ENCODE results near the gene ATP13A5. TPM values are rescaled to one million over a fixed set of nuclear protein-coding genes. Genes with fewer than 3 reads are reported as not detected.

ATP13A5 gene
- total and polyA plus RNA-seq, 2 experiments from 2014 or later: not detected

DNA sequence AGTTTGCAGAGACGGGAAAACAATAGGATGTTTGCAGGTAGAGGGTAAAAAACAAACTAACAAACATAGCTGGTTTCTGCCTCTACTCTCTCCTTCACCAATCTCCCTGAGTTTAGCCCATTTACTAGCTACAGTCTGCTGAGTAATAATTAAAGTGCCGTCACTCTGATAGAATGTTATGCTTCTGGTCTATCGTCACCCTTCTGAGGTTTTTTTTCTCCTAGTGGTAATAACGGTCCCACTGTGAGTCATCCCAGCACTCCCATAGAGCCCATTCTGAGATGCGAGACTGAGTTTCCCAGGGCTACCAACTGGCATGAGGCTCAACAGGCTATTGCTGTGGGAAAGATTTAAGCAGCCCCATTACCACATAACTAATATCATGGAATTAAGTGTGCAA is 81.1 kb downstream of the ATP13A5 start:
- Histone ChIP-seq H3K4me2 (ENCODE audit: unreplicated experiment) (no peak overlapping the region), H4K20me1 (ENCODE audit: insufficient read depth) (no peaks in the 10 kb centered on the region), H3K9me2 (ENCODE audit: insufficient read depth) (no peaks in the 10 kb centered on the region), H3K27me3 (replicated peaks; ENCODE audit: insufficient read depth) (no peaks in the 10 kb centered on the region), H3K9me3 (ENCODE audit: low read depth) (no peaks in the 10 kb centered on the region), H3F3A (ENCODE audit: insufficient read depth) (no peaks in the 10 kb centered on the region), H3K9ac (no peak overlapping the region), H2AFZ (no peak overlapping the region), H3K4me3 (no peak overlapping the region), H3K79me2 (ENCODE audit: insufficient read depth) (no peaks in the 10 kb centered on the region), H3K36me3 (ENCODE audit: low read depth) (no peaks in the 10 kb centered on the region), H3K4me1 (ENCODE audit: insufficient read depth) (no peaks in the 10 kb centered on the region), H3K27ac (no peak overlapping the region)
- TF ChIP-seq EZH2phosphoT487 (IDR thresholded peaks at IDR 0.05; ENCODE audit: insufficient read depth, low read depth) (no peak), EZH2 (IDR thresholded peaks at IDR 0.05; ENCODE audit: insufficient read depth, poor library complexity, severe bottlenecking) (no peak)
- DNase-seq: peak; percentile 7
- WGBS, 2 experiments (ENCODE audit: low coverage in 1 of 2, low lambda C conversion rate in 2 of 2, missing lambda C conversion rate in 2 of 2): 41 to 48% methylated on average over 5 of the region's 5 CpGs
- in situ Hi-C loops (cut with MboI): no loop called here

DNA sequence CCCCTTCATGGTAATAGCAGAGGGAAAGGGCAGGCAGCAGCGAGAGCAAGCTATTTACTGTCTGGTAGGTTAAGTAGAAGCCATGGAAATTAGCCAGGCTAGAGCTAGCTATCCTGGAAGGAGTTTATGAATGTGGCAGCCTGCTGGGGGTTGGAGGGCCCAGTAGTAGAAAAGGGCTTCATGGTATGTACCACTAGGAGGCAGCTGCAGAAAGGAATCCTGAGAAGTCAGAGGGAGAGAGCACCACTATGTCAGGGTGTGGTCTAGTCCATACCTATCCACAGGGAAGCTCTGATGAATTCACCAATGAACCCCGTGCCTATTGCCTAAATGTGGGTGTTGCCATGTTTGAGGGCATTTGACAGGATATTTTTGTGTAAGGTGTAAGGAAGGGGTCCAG is 82.6 kb downstream of the ATP13A5 start:
- in situ Hi-C loops (cut with MboI): no loop called here
- TF ChIP-seq EZH2 (IDR thresholded peaks at IDR 0.05; ENCODE audit: insufficient read depth, poor library complexity, severe bottlenecking): no peak
- no peak for TF ChIP-seq EZH2phosphoT487 (IDR thresholded peaks at IDR 0.05; ENCODE audit: insufficient read depth, low read depth)

DNA sequence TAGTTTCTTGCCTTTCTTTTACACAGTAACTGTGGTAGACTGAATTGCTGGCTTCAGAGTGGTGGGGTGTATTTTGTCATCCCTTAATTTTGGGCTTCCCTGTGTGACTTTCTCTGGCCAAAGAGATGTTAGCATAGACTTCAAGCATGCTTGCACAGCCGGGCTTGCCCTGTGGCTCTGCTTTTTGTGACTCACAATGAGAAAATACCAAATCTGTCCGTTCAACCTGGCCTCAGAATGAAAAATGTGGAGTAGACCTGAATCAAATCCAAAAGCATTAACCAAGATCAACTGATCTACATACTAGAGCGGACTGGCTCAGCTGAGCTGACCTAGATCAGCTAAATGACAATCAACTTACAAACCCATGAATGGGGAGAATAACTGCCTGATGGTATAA is 86.2 kb downstream of the ATP13A5 start:
- in situ Hi-C loops (cut with MboI): no loop called here
- H3F3A ChIP-seq (ENCODE audit: insufficient read depth): no peaks in the 10 kb centered on the region
- H4K20me1 ChIP-seq (ENCODE audit: insufficient read depth): no peaks in the 10 kb centered on the region
- H3K9me2 ChIP-seq (ENCODE audit: insufficient read depth): no peaks in the 10 kb centered on the region
- DNase-seq: no peak
- no peaks in the 10 kb centered on the region for H3K36me3 ChIP-seq (ENCODE audit: low read depth)
- H3K27me3 ChIP-seq (replicated peaks; ENCODE audit: insufficient read depth): no peaks in the 10 kb centered on the region
- H3K4me3 ChIP-seq: no peak overlapping the region
- H2AFZ ChIP-seq: no peak overlapping the region
- TF ChIP-seq EZH2phosphoT487 (IDR thresholded peaks at IDR 0.05; ENCODE audit: insufficient read depth, low read depth): no peak
- TF ChIP-seq EZH2 (IDR thresholded peaks at IDR 0.05; ENCODE audit: insufficient read depth, poor library complexity, severe bottlenecking): no peak
- WGBS, 2 experiments (ENCODE audit: low coverage in 1 of 2, low lambda C conversion rate in 2 of 2, missing lambda C conversion rate in 2 of 2): 15 to 23% methylated on average over 3 of the region's 3 CpGs
- H3K9me3 ChIP-seq (ENCODE audit: low read depth): no peaks in the 10 kb centered on the region
- H3K9ac ChIP-seq: no peak overlapping the region
- no peaks in the 10 kb centered on the region for H3K4me1 ChIP-seq (ENCODE audit: insufficient read depth)
- no peak overlapping the region for H3K27ac ChIP-seq
- no peaks in the 10 kb centered on the region for H3K79me2 ChIP-seq (ENCODE audit: insufficient read depth)
- no peak overlapping the region for H3K4me2 ChIP-seq (ENCODE audit: unreplicated experiment)

More for the DNA sequence above, 82.6 kb downstream of the ATP13A5 start:
- Histone ChIP-seq H3K27me3 (replicated peaks; ENCODE audit: insufficient read depth) (no peaks in the 10 kb centered on the region), H3K4me1 (ENCODE audit: insufficient read depth) (no peaks in the 10 kb centered on the region), H3K9me3 (ENCODE audit: low read depth) (no peaks in the 10 kb centered on the region), H3K9me2 (ENCODE audit: insufficient read depth) (no peaks in the 10 kb centered on the region), H3K4me3 (no peak overlapping the region), H3K4me2 (ENCODE audit: unreplicated experiment) (no peak overlapping the region), H3K36me3 (ENCODE audit: low read depth) (no peaks in the 10 kb centered on the region), H4K20me1 (ENCODE audit: insufficient read depth) (no peaks in the 10 kb centered on the region), H3K79me2 (ENCODE audit: insufficient read depth) (no peaks in the 10 kb centered on the region), H3K27ac (no peak overlapping the region), H3F3A (ENCODE audit: insufficient read depth) (no peaks in the 10 kb centered on the region), H3K9ac (no peak overlapping the region), H2AFZ (no peak overlapping the region)
- no peak for DNase-seq
- WGBS, 2 experiments (ENCODE audit: low coverage in 1 of 2, low lambda C conversion rate in 2 of 2, missing lambda C conversion rate in 2 of 2): 10 to 22% methylated on average over 2 of the region's 2 CpGs

DNA sequence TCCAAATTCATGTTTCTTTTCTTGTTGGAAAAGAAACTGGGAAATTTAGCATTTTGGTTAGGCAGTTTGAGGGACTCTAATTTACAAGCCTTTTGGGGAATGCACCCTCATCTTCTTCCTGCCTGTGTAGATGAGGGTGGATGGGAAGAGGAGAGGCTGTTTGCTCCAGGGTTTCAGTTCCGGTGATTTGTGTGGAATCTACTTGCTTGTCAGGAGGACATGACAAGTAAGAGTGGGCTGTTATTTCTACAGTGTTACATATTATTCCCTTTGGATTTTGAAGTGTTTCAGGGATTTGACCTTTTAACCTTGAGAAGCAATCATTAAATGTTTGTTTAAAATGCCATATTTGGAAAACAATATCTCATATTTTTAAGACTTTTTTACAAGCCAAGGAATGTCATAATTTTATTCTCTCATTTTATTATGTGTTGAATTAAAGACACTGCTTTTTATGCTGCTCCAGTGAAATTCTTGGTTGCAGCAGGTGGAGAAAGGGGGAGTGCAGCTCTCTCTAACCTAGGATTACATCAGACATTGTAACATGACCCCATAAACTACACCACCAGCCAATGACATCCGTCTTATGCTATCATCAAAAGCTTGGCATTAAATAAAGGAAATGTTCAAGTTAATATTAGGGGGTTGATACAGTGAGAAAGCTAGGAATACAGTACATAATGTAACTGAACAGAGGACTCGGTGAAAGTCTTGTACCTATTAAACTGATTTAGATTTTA is 107.3 kb downstream of the ATP13A5 start:
- Histone ChIP-seq H3K9ac (no peak overlapping the region), H2AFZ (no peak overlapping the region), H3K9me2 (ENCODE audit: insufficient read depth) (no peaks in the 10 kb centered on the region), H3K4me1 (ENCODE audit: insufficient read depth) (no peaks in the 10 kb centered on the region), H4K20me1 (ENCODE audit: insufficient read depth) (no peaks in the 10 kb centered on the region), H3F3A (ENCODE audit: insufficient read depth) (no peaks in the 10 kb centered on the region), H3K4me2 (ENCODE audit: unreplicated experiment) (no peak overlapping the region), H3K4me3 (no peak overlapping the region), H3K79me2 (ENCODE audit: insufficient read depth) (no peaks in the 10 kb centered on the region), H3K27me3 (replicated peaks; ENCODE audit: insufficient read depth) (no peaks in the 10 kb centered on the region), H3K9me3 (ENCODE audit: low read depth) (no peaks in the 10 kb centered on the region), H3K27ac (no peak overlapping the region), H3K36me3 (ENCODE audit: low read depth) (no peaks in the 10 kb centered on the region)
- TF ChIP-seq EZH2phosphoT487 (IDR thresholded peaks at IDR 0.05; ENCODE audit: insufficient read depth, low read depth) (no peak), EZH2 (IDR thresholded peaks at IDR 0.05; ENCODE audit: insufficient read depth, poor library complexity, severe bottlenecking) (no peak)
- in situ Hi-C loops (cut with MboI): no loop called here
- WGBS, 2 experiments (ENCODE audit: low coverage in 1 of 2, low lambda C conversion rate in 2 of 2, missing lambda C conversion rate in 2 of 2): 24 to 26% methylated on average over 3 of the region's 3 CpGs
- DNase-seq: no peak
